HG03439 (cell line): ENCODE data around the gene PHKG2.
A peak's percentile ranks its signal among the peaks of the same experiment; 100 is the strongest.

Experiments used
- ATAC-seq: cut with Tn5 transposase; IDR thresholded peaks from one replicate; pipeline ENCODE4 v1.9.1; 2021; ENCODE audit warnings: mild to moderate bottlenecking, moderate library complexity; ENCODE audit not compliant: unreplicated experiment

PHKG2 gene

GRCh38 chr16:30725418-30725792 lies 22.8 kb upstream of the PHKG2 start:
- no peak for ATAC-seq

- ATAC-seq = no peak
Measured at GRCh38 chr16:30728321-30728720, 19.9 kb upstream of the PHKG2 start.

GRCh38 chr16:30728899-30729672 lies 19.1 kb upstream of the PHKG2 start:
- no peak for ATAC-seq

GRCh38 chr16:30731411-30731810 lies 16.8 kb upstream of the PHKG2 start:
- no peak for ATAC-seq

- ATAC-seq = no peak
Measured at GRCh38 chr16:30736995-30737793, 11.0 kb upstream of the PHKG2 start.

GRCh38 chr16:30737794-30738648 lies 10.2 kb upstream of the PHKG2 start:
- ATAC-seq = no peak

GRCh38 chr16:30738984-30739951 lies 9.0 kb upstream of the PHKG2 start:
- no peak for ATAC-seq

- ATAC-seq = no peak
Measured at GRCh38 chr16:30740364-30741251, 7.6 kb upstream of the PHKG2 start.

- no peak for ATAC-seq
Measured at GRCh38 chr16:30741461-30741914, 6.7 kb upstream of the PHKG2 start.

- no peak for ATAC-seq
Measured at GRCh38 chr16:30743716-30744115, 4.5 kb upstream of the PHKG2 start.

GRCh38 chr16:30744183-30744582 lies 4.0 kb upstream of the PHKG2 start:
- no peak for ATAC-seq

- no peak for ATAC-seq
Measured at GRCh38 chr16:30745082-30745481, 3.1 kb upstream of the PHKG2 start.

- ATAC-seq = no peak
Measured at GRCh38 chr16:30746638-30747175, 1.5 kb upstream of the PHKG2 start.

GRCh38 chr16:30747331-30747730 lies 894 bp upstream of the PHKG2 start:
- ATAC-seq = no peak

GRCh38 chr16:30748634-30749445 lies 615 bp downstream of the PHKG2 start:
- ATAC-seq = peak; percentile 11

- no peak for ATAC-seq
Measured at GRCh38 chr16:30750201-30750600, 2.0 kb downstream of the PHKG2 start.

- no peak for ATAC-seq
Measured at GRCh38 chr16:30750876-30751465, 2.7 kb downstream of the PHKG2 start.

GRCh38 chr16:30753596-30753995 lies 5.4 kb downstream of the PHKG2 start:
- no peak for ATAC-seq
